HG03196 (cell line): ENCODE data around the gene F9.

ENCODE experiments used
- ATAC-seq: cut with Tn5 transposase; IDR thresholded peaks from one replicate; pipeline ENCODE4 v1.9.1; 2021; ENCODE audit not compliant: unreplicated experiment

F9 gene

GRCh38 chrX:139596068-139596467, 65.5 kb downstream of the F9 start:
- no peak for ATAC-seq

- ATAC-seq = no peak
Measured at GRCh38 chrX:139600105-139600504, 69.6 kb downstream of the F9 start.
